C4-2B (cell line): Measurements from ENCODE around the gene RETNLB.

Experiments
- H3K27ac ChIP-seq: fragments of 450-650 bp; 2 replicates; pipeline ENCODE4 v1.5.1; 2017
- CTCF ChIP-seq: fragments of 450-650 bp; conservative IDR thresholded peaks from 2 replicates; pipeline ENCODE4 v1.5.1; 2017; ENCODE audit warnings: mild to moderate bottlenecking
- ZFX ChIP-seq: fragments of 450-650 bp; IDR thresholded peaks from 2 replicates; pipeline ENCODE4 v1.6.1; 2017

RETNLB gene

GRCh38 chr3:108757404-108757982 lies at the start of gene RETNLB:
RETNLB (minus strand) TSS chr3:108757410; CDS start chr3:108757185, 225 bp downstream.
- H3K27ac ChIP-seq = no peak within 1 kb of the TSS
- TF ChIP-seq CTCF = no peak
- TF ChIP-seq ZFX = no peak

GRCh38 chr3:108806316-108806715 lies 49.1 kb upstream of the RETNLB start:
- TF ChIP-seq CTCF = no peak
- no peak overlapping the region for H3K27ac ChIP-seq

GRCh38 chr3:108804966-108805365 lies 47.8 kb upstream of the RETNLB start:
- TF ChIP-seq ZFX (no peak), CTCF (no peak)
- no peak overlapping the region for H3K27ac ChIP-seq

- H3K27ac ChIP-seq = no peak overlapping the region
- TF ChIP-seq CTCF (no peak), ZFX (no peak)
Observed at GRCh38 chr3:108804437-108804836, 47.2 kb upstream of the RETNLB start.

- H3K27ac ChIP-seq = no peak overlapping the region
- TF ChIP-seq CTCF (no peak), ZFX (no peak)
Observed at GRCh38 chr3:108791473-108791872, 34.3 kb upstream of the RETNLB start.

GRCh38 chr3:108780235-108780634 lies 23.0 kb upstream of the RETNLB start:
- TF ChIP-seq CTCF (no peak), ZFX (no peak)
- no peak overlapping the region for H3K27ac ChIP-seq

GRCh38 chr3:108779496-108779895 lies 22.3 kb upstream of the RETNLB start:
- H3K27ac ChIP-seq = no peak overlapping the region
- no peak for TF ChIP-seq ZFX
- TF ChIP-seq CTCF = no peak
